GM18498 (cell line): ENCODE data around the gene SLC25A41.
"Not testable (repeated sequence)": the region's sequence is repeated elsewhere in the genome, so short reads cannot be mapped to it uniquely, and the experiment has no call there.

Experiments used
- ATAC-seq: cut with Tn5 transposase; IDR thresholded peaks from one replicate; pipeline ENCODE4 v1.9.1; 2021; ENCODE audit warnings: mild to moderate bottlenecking, moderate library complexity; ENCODE audit not compliant: unreplicated experiment

Gene SLC25A41

GRCh38 chr19:6428692-6429418 lies 4.7 kb downstream of the SLC25A41 start:
- ATAC-seq = not testable (repeated sequence)

GRCh38 chr19:6427131-6427530 lies 6.4 kb downstream of the SLC25A41 start:
- no peak for ATAC-seq

GRCh38 chr19:6425732-6426620 lies 7.6 kb downstream of the SLC25A41 start:
- ATAC-seq = no peak

GRCh38 chr19:6424939-6425731 lies 8.4 kb downstream of the SLC25A41 start:
- ATAC-seq = peak; percentile 85

GRCh38 chr19:6424195-6424938 lies 9.2 kb downstream of the SLC25A41 start, which contains the start of gene KHSRP:
KHSRP (minus strand) TSS chr19:6424811; CDS start chr19:6424701, 110 bp downstream.
- ATAC-seq = peak; percentile 2

- no peak for ATAC-seq
Observed at GRCh38 chr19:6423499-6424194, 9.9 kb downstream of the SLC25A41 start.

GRCh38 chr19:6421075-6422014 lies 12.2 kb downstream of the SLC25A41 start:
- no peak for ATAC-seq

- no peak for ATAC-seq
Observed at GRCh38 chr19:6418562-6418932, 15.0 kb downstream of the SLC25A41 start.

GRCh38 chr19:6417713-6418561 lies 15.6 kb downstream of the SLC25A41 start:
- no peak for ATAC-seq

GRCh38 chr19:6416658-6417405 lies 16.7 kb downstream of the SLC25A41 start:
- ATAC-seq = no peak

- ATAC-seq = no peak
Observed at GRCh38 chr19:6415591-6416190, 17.9 kb downstream of the SLC25A41 start.

GRCh38 chr19:6414793-6415590 lies 18.6 kb downstream of the SLC25A41 start:
- ATAC-seq = no peak

- no peak for ATAC-seq
Observed at GRCh38 chr19:6413721-6414643, 19.6 kb downstream of the SLC25A41 start.

- ATAC-seq = no peak
Observed at GRCh38 chr19:6413291-6413690, 20.3 kb downstream of the SLC25A41 start.
